Neural crest cell (in vitro differentiated cells): Measurements from ENCODE around the gene APCDD1L. TPM values are rescaled to one million over a fixed set of nuclear protein-coding genes. Genes with fewer than 3 reads are reported as not detected.

Experiments used
- DNase-seq: peaks from one replicate; pipeline ENCODE4 v3.0.0; 2021; ENCODE audit warnings: low read depth, mixed read lengths, low spot score
- H3K27ac Mint-ChIP-seq: one replicate; pipeline ENCODE4 v1.8.0; 2021; ENCODE audit warnings: mild to moderate bottlenecking, mixed read lengths; ENCODE audit not compliant: unreplicated experiment
- H3K27me3 Mint-ChIP-seq: 2 replicates; pipeline ENCODE4 v1.8.0; 2021; ENCODE audit warnings: low read depth, mild to moderate bottlenecking, mixed read lengths
- H3K36me3 Mint-ChIP-seq: 2 replicates; pipeline ENCODE4 v1.8.0; 2021; ENCODE audit warnings: low read depth, mild to moderate bottlenecking, mixed read lengths
- H3K4me1 Mint-ChIP-seq: 2 replicates; pipeline ENCODE4 v1.8.0; 2021; ENCODE audit warnings: mixed read lengths
- H3K4me3 Mint-ChIP-seq: one replicate; pipeline ENCODE4 v1.8.0; 2021; ENCODE audit warnings: mild to moderate bottlenecking, mixed read lengths
- H3K9me3 Mint-ChIP-seq: 2 replicates; pipeline ENCODE4 v1.8.0; 2021; ENCODE audit warnings: mixed read lengths
- total RNA-seq: library from RNA; stranded (reverse); gene quantifications from 2 replicates; pipeline ENCODE4 v1.2.1, GENCODE V29; 2021
- TF ChIP-seq, protein P1 (sequence below): fragments of 200-600 bp; sonication (generic); conservative IDR thresholded peaks from 2 replicates; pipeline ENCODE4 v1.5.0; 2021; ENCODE audit warnings: antibody characterized with exemption, mild to moderate bottlenecking

The APCDD1L gene
- total RNA-seq, 1 donor from 2014 or later, result not detected

DNA sequence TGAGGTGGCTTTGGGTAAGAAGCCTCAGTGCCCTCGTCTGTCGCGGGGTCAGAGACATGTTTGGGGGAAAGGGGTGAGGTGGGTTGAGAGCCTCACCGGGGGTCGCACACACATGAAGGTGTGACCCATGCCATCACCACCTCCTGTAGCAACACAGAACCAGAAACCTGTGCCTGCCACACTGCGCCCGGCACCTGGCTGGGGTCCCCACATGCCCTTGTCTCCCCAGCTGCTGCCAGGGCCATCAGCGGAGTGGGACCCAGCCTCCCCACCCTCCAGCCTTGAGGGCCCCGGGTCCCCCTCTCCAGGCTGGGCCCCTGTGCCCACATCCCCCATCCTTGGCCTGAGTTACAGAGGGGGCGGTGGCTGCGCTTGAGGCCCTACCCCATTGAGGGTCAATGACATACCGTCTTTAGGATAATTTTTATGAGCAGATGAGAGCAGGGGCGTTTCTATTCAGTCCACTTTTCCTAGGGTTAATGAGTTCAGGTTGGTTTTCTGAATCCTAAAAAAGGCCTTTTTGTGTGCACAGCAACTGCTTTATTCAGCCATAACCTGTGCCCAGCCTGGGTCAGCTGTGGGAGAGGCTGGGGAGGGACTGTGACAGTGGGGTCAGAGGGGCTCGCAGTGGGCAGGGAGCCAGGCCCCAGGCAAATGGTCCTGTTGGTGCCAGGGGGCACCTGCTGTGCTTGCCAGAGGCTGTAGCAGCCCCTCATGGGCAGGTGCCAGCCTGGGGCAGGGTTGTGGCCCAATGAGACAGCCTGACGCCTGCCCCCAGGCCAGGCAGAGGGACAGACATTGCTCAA, 19.4 kb downstream of the APCDD1L start:
- Mint-ChIP-seq H3K27me3 (no peaks in the 10 kb centered on the region), H3K9me3 (peaks cover 6% of the 10 kb centered on the region), H3K27ac (no peak overlapping the region), H3K36me3 (no peaks in the 10 kb centered on the region), H3K4me1 (peaks cover 30% of the 10 kb centered on the region), H3K4me3 (no peak overlapping the region)
- TF ChIP-seq, protein P1, sequence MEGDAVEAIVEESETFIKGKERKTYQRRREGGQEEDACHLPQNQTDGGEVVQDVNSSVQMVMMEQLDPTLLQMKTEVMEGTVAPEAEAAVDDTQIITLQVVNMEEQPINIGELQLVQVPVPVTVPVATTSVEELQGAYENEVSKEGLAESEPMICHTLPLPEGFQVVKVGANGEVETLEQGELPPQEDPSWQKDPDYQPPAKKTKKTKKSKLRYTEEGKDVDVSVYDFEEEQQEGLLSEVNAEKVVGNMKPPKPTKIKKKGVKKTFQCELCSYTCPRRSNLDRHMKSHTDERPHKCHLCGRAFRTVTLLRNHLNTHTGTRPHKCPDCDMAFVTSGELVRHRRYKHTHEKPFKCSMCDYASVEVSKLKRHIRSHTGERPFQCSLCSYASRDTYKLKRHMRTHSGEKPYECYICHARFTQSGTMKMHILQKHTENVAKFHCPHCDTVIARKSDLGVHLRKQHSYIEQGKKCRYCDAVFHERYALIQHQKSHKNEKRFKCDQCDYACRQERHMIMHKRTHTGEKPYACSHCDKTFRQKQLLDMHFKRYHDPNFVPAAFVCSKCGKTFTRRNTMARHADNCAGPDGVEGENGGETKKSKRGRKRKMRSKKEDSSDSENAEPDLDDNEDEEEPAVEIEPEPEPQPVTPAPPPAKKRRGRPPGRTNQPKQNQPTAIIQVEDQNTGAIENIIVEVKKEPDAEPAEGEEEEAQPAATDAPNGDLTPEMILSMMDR, result no peak
- no peak for DNase-seq

DNA sequence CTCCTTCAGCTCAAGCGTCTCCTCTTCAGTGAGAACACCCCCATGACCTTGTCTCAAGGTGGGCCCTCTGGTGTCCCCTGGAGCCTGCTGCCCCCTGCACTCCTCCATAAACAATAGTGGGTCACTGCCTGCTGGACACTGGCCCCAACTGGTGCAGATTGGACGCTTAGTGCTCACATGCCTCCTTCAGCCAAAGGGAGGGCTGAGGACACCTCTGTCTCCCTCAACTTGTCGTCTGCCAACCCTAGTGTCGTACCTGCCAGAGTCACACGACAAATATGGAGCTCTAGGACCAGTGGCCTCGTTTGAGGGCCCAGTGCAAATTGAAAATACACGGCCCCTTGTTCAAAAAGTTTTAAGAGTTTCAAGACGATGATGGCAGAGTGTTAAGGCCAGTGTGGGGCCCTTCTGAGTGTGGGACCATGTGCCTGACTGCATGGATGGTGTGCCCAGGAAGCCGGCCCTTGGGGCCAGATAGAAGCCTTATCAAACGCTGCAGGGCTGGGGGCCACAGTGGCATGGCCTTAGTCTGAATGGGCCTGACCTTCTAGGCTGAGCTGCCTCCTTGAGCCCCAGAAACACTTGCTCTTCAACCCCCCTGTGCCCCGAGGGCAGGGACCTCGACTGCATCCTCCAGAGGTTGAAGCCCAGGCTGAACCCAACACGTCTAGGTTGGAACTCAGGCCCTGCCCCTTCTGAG, 20.1 kb downstream of the APCDD1L start:
- TF ChIP-seq, protein P1, result no peak
- no peaks in the 10 kb centered on the region for H3K36me3 Mint-ChIP-seq
- no peak overlapping the region for H3K27ac Mint-ChIP-seq

DNA sequence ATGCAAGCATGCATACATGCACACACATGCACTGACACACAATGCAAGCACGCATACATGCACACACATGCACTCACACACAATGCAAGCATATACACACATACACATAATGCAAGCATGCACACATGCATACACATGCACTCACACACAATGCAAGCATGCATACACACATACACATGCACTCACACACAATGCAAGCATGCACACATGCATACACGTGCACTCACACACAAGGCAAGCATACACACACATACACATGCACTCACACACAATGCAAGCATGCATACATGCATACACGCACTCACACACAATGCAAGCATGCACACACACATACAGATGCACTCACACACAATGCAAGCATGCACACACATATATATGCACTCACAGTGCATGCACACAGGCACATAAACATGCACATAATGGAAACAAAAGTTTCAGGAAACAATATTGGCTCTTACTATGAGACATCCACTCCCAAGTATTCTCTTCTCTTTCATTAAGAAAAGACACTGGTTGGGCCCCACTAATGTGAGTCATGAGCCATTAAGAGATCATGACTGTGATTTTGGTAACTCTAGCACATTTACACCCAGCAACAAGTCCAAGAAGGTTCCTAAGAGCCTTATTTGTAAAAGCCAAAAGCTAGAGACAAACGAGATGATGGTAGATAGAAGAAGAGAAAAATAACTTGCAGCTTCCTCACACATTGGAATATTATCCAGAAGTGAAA, 22.2 kb downstream of the APCDD1L start:
- peaks cover 22% of the 10 kb centered on the region for H3K4me1 Mint-ChIP-seq
- no peak overlapping the region for H3K27ac Mint-ChIP-seq
- peaks cover 5% of the 10 kb centered on the region for H3K36me3 Mint-ChIP-seq
- H3K27me3 Mint-ChIP-seq, result peaks cover 3% of the 10 kb centered on the region
- no peak overlapping the region for H3K4me3 Mint-ChIP-seq
- TF ChIP-seq, protein P1, result no peak
- H3K9me3 Mint-ChIP-seq, result peaks cover 5% of the 10 kb centered on the region
- DNase-seq, result no peak

More for the DNA sequence above, 20.1 kb downstream of the APCDD1L start:
- peaks cover 30% of the 10 kb centered on the region for H3K4me1 Mint-ChIP-seq
- no peak for DNase-seq
- H3K4me3 Mint-ChIP-seq, result no peak overlapping the region
- H3K9me3 Mint-ChIP-seq, result peaks cover 6% of the 10 kb centered on the region
- peaks cover 3% of the 10 kb centered on the region for H3K27me3 Mint-ChIP-seq

DNA sequence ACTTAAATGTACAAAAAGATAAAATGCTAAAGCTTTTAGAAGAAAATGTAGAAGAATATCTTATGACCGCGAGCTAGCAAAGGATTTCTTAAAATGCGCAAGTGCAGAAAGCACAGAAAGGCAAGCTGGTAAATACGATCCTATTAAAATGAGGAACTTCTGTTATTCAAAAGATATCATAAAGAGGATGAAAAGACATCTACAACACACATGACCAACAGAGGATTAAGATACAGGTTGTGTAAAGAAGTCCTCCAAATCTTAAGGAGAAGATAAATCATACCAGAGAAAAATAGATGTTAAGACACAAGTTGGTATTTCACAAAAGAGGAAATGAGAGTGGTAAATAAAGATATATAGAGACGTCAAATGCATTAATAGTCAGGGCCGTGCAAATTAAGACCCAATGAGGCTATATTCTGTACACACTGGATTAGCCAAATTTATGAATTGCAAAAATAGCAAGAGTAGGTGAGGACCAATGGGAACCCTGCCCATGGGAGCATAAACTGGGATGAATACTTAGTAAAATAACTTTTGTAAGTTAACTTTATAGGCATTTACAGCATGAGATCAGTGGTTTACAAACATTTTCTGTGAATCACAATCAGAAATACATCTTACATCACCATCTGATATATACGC, 23.0 kb downstream of the APCDD1L start:
- Mint-ChIP-seq H3K9me3 (peaks cover 7% of the 10 kb centered on the region), H3K36me3 (peaks cover 5% of the 10 kb centered on the region), H3K4me3 (no peak overlapping the region), H3K27me3 (peaks cover 3% of the 10 kb centered on the region), H3K4me1 (peaks cover 14% of the 10 kb centered on the region), H3K27ac (no peak overlapping the region)
- no peak for DNase-seq
- TF ChIP-seq, protein P1, result no peak

DNA sequence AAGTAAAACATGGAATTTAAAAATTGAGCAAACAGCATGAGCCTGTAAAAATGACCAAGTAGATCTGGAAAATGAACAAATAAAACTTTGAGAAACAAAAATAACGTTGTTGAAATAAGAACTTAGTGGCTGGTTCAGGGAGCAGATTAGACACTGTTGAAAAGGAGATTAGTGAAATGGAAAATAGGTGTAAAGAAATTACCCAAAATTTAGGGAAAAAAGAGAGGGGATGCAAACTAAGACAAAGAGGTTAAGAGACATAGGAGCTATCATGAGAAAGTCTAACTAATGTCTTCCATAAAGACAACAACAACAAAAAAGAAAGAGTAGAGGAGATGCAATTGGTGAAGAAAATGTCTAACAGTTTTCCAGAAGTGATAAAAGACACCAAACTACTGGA, 29.0 kb downstream of the APCDD1L start:
- Mint-ChIP-seq H3K27ac (no peak overlapping the region), H3K27me3 (peaks cover 3% of the 10 kb centered on the region), H3K9me3 (peaks cover 20% of the 10 kb centered on the region), H3K4me3 (no peak overlapping the region), H3K4me1 (peaks cover 7% of the 10 kb centered on the region), H3K36me3 (peaks cover 18% of the 10 kb centered on the region)
- TF ChIP-seq, protein P1, result no peak
- no peak for DNase-seq
